ENCODE measurements around the gene TLE6. TPM values are rescaled to one million over a fixed set of nuclear protein-coding genes. Genes with fewer than 3 reads are reported as not detected.
"Not testable (repeated sequence)": the region's sequence is repeated elsewhere in the genome, so short reads cannot be mapped to it uniquely, and the experiment has no call there.

Gene TLE6
- total RNA-seq, 1 experiment from 2014 or later, result 1.1 TPM

- ChIA-PET POLR2A (ENCODE audit: unreplicated experiment) (no interaction called here), CTCF (no interaction called here)
- no TSS peak for BruUV-seq (replicated peaks)
- intact Hi-C loops (cut with micrococcal nuclease; ENCODE audit: unreplicated experiment), result no loop called here
- no peaks in the 10 kb centered on the region for H4K20me1 ChIP-seq (ENCODE audit: insufficient read depth)
- H3F3A ChIP-seq (ENCODE audit: insufficient read depth, low read depth), result no peaks in the 10 kb centered on the region
- TF ChIP-seq EZH2 (IDR thresholded peaks at IDR 0.05; ENCODE audit: low read depth), result no peak
- TF ChIP-seq, protein P1, sequence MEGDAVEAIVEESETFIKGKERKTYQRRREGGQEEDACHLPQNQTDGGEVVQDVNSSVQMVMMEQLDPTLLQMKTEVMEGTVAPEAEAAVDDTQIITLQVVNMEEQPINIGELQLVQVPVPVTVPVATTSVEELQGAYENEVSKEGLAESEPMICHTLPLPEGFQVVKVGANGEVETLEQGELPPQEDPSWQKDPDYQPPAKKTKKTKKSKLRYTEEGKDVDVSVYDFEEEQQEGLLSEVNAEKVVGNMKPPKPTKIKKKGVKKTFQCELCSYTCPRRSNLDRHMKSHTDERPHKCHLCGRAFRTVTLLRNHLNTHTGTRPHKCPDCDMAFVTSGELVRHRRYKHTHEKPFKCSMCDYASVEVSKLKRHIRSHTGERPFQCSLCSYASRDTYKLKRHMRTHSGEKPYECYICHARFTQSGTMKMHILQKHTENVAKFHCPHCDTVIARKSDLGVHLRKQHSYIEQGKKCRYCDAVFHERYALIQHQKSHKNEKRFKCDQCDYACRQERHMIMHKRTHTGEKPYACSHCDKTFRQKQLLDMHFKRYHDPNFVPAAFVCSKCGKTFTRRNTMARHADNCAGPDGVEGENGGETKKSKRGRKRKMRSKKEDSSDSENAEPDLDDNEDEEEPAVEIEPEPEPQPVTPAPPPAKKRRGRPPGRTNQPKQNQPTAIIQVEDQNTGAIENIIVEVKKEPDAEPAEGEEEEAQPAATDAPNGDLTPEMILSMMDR (conservative IDR thresholded peaks at IDR 0.05), result no peak
- H3K4me3 ChIP-seq, result no peak overlapping the region
- H3K27ac ChIP-seq, result no peak overlapping the region
- DNase-seq, result no peak
- no peaks in the 10 kb centered on the region for H3K9me3 ChIP-seq (ENCODE audit: insufficient read depth, low read depth)
- no peak overlapping the region for H3K4me2 ChIP-seq
- H3K9me2 ChIP-seq (ENCODE audit: insufficient read depth), result no peaks in the 10 kb centered on the region
- no peaks in the 10 kb centered on the region for H3K79me2 ChIP-seq (ENCODE audit: low read depth)
- H3K27me3 ChIP-seq (ENCODE audit: insufficient read depth, low read depth), result no peaks in the 10 kb centered on the region
- no peak overlapping the region for H2AFZ ChIP-seq
- no peaks in the 10 kb centered on the region for H3K4me1 ChIP-seq (replicated peaks; ENCODE audit: insufficient read depth)
- no peaks in the 10 kb centered on the region for H3K36me3 ChIP-seq (ENCODE audit: low read depth)
Measured at GRCh38 chr19:3010871-3011270, 33.5 kb downstream of the TLE6 start.

- H3K36me3 ChIP-seq (ENCODE audit: low read depth); H3K4me2 ChIP-seq; H3K9me2 ChIP-seq (ENCODE audit: insufficient read depth); BruUV-seq (replicated peaks); CTCF ChIA-PET; H3K9me3 ChIP-seq (ENCODE audit: insufficient read depth, low read depth); H3K27me3 ChIP-seq (ENCODE audit: insufficient read depth, low read depth); H3K4me3 ChIP-seq; H3F3A ChIP-seq (ENCODE audit: insufficient read depth, low read depth); H3K4me1 ChIP-seq (replicated peaks; ENCODE audit: insufficient read depth); DNase-seq; H3K79me2 ChIP-seq (ENCODE audit: low read depth); H3K27ac ChIP-seq; POLR2A ChIA-PET (ENCODE audit: unreplicated experiment); intact Hi-C loops (cut with micrococcal nuclease; ENCODE audit: unreplicated experiment); H2AFZ ChIP-seq; H4K20me1 ChIP-seq (ENCODE audit: insufficient read depth): not testable (repeated sequence)
Measured at GRCh38 chr19:3012059-3012458, 34.7 kb downstream of the TLE6 start.

DNA sequence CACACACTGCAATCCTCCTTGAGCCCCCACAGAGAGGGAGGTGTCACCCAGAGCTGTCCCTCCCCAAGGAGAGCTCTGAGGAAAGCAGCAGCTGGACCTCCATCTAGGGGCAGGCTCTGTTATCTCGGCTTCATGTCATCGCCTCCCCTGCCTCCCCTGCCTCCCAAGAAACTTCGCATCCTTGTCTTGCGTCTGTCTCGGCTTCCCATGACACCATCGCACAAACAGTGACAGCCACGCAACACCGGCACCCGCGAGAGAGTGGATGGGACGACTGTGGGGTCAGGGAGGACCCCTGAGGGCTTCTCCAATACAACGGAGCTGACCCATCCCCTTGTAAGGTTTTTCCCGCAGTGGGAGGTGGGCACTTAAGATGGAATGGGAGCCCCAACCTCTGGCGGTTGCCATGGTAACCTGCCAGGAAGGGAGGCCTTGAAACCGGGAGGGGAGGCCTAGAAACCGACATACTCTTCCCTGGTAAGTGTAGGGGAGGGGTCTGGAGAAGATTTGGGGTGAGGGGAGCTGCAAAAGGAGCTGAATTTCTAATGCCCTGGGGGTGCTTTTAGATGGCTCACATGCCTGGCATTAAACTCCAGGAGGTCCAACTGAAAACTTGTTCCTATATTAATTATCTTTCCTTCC lies 35.4 kb downstream of the TLE6 start:
- H3K9me2 ChIP-seq (ENCODE audit: insufficient read depth), result no peaks in the 10 kb centered on the region
- H3K9me3 ChIP-seq (ENCODE audit: insufficient read depth, low read depth), result no peaks in the 10 kb centered on the region
- no peak overlapping the region for H3K27ac ChIP-seq
- H4K20me1 ChIP-seq (ENCODE audit: insufficient read depth), result no peaks in the 10 kb centered on the region
- ChIA-PET POLR2A (ENCODE audit: unreplicated experiment) (interaction anchor here (0.7 kb wide), 1 partner anchor 20 kb away, joined by 3 read pairs; no protein-coding TSS in a partner anchor), CTCF (no interaction called here)
- no peak for TF ChIP-seq EZH2 (IDR thresholded peaks at IDR 0.05; ENCODE audit: low read depth)
- TF ChIP-seq, protein P1 (conservative IDR thresholded peaks at IDR 0.05), result no peak
- DNase-seq, result no peak
- H3K4me3 ChIP-seq, result no peak overlapping the region
- H3F3A ChIP-seq (ENCODE audit: insufficient read depth, low read depth), result no peaks in the 10 kb centered on the region
- H2AFZ ChIP-seq, result no peak overlapping the region
- no TSS peak for BruUV-seq (replicated peaks)
- intact Hi-C loops (cut with micrococcal nuclease; ENCODE audit: unreplicated experiment), result no loop called here
- H3K36me3 ChIP-seq (ENCODE audit: low read depth), result no peaks in the 10 kb centered on the region
- H3K79me2 ChIP-seq (ENCODE audit: low read depth), result no peaks in the 10 kb centered on the region
- no peaks in the 10 kb centered on the region for H3K27me3 ChIP-seq (ENCODE audit: insufficient read depth, low read depth)
- no peak overlapping the region for H3K4me2 ChIP-seq
- no peaks in the 10 kb centered on the region for H3K4me1 ChIP-seq (replicated peaks; ENCODE audit: insufficient read depth)

- Histone ChIP-seq H3K9me3 (ENCODE audit: insufficient read depth, low read depth) (no peaks in the 10 kb centered on the region), H4K20me1 (ENCODE audit: insufficient read depth) (no peaks in the 10 kb centered on the region), H2AFZ (no peak overlapping the region), H3K27ac (no peak overlapping the region), H3K27me3 (ENCODE audit: insufficient read depth, low read depth) (no peaks in the 10 kb centered on the region), H3K4me1 (replicated peaks; ENCODE audit: insufficient read depth) (no peaks in the 10 kb centered on the region), H3K36me3 (ENCODE audit: low read depth) (no peaks in the 10 kb centered on the region), H3K79me2 (ENCODE audit: low read depth) (no peaks in the 10 kb centered on the region), H3K4me2 (no peak overlapping the region), H3K4me3 (no peak overlapping the region), H3F3A (ENCODE audit: insufficient read depth, low read depth) (no peaks in the 10 kb centered on the region), H3K9me2 (ENCODE audit: insufficient read depth) (no peaks in the 10 kb centered on the region)
- no TSS peak for BruUV-seq (replicated peaks)
- ChIA-PET CTCF (no interaction called here), POLR2A (ENCODE audit: unreplicated experiment) (interaction anchor here (0.7 kb wide), 1 partner anchor 21 kb away, joined by 3 read pairs; no protein-coding TSS in a partner anchor)
- TF ChIP-seq EZH2 (IDR thresholded peaks at IDR 0.05; ENCODE audit: low read depth), result no peak
- no peak for DNase-seq
- intact Hi-C loops (cut with micrococcal nuclease; ENCODE audit: unreplicated experiment), result no loop called here
Measured at GRCh38 chr19:3013263-3013725, 35.9 kb downstream of the TLE6 start.

All from PC-9 (cell line).